HG02943 (cell line): ENCODE data around the gene GSTM4.

Source experiments
- ATAC-seq: cut with Tn5 transposase; IDR thresholded peaks from one replicate; pipeline ENCODE4 v1.9.1; 2021; ENCODE audit warnings: mild to moderate bottlenecking, low read depth, moderate library complexity; ENCODE audit not compliant: unreplicated experiment

Gene GSTM4

DNA sequence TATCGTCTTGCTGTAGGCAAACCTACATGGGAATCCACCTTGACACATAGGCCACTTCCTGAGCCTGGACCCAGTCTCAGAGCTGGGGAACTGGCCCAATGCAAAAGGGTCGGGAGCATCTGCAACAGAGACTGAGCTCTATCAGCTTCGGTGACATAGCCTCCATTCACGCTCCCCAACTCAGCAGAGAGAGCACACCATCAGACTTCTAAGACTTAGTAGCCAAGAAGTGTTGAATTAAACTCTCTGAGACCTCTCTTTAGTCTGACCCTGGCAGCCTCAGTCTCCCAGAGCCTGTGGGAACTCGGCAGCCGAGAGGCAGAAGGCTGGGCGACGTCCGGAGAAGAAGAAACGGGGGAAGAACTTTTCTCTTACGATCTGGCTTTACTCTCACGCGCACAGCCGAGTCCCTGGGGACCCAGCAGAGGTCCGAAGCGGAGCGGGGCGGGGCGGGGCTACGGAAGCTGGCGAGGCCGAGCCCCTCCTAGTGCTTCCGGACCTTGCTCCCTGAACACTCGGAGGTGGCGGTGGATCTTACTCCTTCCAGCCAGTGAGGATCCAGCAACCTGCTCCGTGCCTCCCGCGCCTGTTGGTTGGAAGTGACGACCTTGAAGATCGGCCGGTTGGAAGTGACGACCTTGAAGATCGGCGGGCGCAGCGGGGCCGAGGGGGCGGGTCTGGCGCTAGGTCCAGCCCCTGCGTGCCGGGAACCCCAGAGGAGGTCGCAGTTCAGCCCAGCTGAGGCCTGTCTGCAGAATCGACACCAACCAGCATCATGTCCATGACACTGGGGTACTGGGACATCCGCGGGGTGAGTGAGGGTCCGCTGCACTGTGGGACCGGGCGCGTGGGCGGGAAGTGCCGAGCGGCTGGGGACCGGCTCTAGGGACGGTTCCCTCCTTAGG is at the start of gene GSTM4:
GSTM4 (plus strand) TSS at position 485 of the 905 bp plus-strand sequence; CDS start at position 776, 291 bp downstream.
- ATAC-seq = peak; percentile 91

DNA sequence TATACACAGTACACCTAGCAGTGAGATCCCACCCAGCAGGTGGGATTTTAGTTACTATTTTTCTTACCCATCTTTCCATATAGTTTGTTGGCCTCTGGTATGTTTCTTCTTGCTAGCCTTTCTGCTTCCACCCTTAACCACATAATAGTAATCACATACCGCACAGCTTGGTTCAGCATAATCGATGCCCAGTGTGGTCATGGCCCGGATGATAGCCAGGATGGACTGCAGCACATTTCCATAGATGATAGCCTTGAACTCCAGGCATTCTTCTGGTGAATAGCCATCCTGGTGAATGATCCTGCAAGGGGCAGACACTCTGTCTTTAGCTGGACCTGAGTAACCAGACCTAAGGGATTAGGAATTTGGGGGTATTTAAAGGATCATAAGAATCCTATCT is 46.0 kb upstream of the GSTM4 start:
- ATAC-seq = no peak

- ATAC-seq = no peak
Observed at GRCh38 chr1:109610609-109611307, 45.1 kb upstream of the GSTM4 start.

DNA sequence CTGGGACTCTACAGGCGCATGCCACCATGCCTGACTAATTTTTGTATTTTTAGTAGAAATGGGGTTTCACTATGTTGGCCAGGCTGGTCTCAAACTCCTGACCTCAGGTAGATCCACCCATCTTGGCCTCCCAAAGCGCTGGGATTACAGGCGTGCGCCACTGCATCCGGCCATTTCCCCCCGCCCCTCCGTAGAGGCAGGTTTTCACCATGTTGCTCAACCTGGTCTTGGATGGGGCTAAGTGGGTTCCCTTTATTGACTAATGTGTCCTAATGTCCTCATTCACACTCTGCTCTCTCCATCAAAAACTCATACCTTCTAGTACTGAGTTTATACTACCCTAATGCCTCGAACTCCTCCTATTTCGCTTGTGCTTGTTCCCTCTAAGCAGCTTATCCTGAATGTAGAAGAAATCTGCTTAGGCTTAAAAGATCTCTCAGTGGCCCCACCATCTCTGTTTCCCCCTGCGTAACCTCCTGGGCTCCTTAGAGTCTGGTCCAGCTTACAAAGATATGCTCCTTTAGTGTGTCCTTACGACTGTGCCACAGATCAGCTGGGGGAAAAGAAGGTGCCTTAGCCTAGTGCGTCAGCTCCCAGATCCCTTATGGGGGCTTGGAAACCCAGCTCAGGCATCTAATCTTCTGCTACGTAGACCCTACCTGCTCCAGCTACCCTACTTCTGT is 44.5 kb upstream of the GSTM4 start:
- ATAC-seq = no peak

DNA sequence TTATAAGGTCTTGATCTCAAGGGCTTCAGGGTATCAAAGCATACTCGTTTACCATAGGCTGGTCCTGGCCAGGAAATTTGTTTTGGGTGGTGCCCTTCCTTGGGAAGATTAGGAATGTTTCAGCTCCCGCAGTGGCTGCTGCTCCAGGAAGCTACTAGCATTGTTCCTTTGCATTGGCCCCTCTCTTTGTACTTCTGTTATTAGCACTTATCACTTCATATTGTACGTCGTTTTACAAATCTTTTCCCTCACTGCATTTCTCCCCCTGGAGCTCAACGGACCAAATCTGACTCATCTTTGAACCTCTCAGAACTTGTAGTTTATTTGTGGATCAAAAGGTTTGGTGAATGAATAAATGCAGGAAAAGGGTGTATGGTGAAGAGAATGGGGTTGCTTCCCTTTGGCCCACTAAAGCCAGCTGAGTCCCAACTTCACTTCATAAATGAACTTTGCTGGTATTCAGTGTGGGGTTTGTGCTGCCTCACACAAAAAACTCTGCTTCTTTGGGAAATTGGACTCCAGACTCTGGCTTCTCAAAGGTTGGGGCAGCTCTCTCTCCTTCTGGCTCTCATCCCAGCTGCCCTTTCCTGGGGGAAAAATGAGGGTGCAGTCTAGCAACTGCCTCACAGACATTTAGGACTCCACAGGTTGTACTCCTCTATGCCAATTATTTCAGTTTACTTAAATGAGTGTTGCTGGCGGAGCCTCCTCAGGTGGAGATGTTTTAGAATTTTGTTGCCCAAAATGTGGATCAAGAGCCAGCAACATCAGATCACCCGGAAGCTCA is 42.3 kb upstream of the GSTM4 start:
- no peak for ATAC-seq

- no peak for ATAC-seq
Observed at GRCh38 chr1:109615879-109616278, 40.0 kb upstream of the GSTM4 start.

DNA sequence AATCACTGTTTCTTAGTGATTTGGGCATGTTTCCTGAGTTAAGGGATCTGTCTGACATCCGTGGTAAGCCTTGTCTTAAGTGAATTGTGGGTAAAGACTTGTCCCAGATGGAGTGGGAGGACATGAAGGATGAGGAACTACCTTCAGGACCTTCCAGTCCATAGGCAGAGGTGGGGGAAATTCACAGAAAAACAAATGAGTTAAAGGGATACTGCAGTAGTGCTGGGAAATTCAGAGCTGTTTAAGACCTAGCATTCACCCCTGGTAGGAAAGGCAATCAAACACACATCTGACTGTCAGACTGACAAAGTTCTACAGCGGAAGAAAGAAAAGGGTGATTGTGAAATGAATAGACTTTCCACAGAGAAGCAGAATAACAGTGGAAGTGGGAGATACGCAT is 39.5 kb upstream of the GSTM4 start:
- no peak for ATAC-seq

GRCh38 chr1:109617291-109617801 is 38.6 kb upstream of the GSTM4 start:
- ATAC-seq = no peak

DNA sequence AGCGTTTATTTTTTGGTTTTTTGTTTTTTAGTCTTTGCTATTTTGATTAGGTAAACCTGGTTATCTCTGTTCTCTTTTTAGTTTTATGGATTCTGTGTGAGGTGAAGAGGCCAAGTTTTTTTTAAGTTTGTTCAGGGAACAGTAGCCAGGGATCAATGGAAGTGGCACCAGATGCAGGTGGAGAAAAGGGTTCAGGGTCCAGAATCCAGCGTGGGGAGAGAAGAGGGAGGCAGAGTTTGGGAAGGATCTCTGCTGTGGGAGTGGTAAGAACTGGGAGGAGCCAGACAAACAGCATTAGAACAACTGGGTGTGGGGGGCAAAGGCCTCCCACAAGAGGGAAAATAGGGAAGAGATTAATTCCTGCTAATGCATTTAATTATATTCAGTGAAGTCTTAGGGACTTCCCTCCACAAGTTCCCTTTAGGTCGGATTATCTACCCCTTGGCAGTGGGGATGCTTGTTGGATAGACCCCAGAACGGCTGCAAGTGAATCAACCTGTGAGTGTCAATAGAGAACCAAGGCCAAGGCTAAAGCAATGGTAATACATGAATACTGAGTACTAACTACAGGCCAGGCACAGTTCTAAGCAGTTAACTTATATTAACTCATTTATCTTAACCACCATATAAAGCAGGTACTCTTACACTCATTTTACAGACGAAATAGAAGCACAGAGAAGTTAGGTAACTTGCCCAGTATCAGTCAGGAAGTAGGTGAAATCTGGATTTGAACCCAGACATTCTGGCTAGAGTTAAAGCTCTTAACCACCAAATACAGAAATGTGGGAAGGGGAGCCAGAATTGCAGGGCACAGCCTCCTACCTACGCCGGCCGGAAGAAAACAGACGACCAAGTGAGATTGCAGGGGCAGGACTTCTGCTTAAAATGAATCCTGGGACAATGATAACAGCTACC is 37.0 kb upstream of the GSTM4 start:
- ATAC-seq = no peak

DNA sequence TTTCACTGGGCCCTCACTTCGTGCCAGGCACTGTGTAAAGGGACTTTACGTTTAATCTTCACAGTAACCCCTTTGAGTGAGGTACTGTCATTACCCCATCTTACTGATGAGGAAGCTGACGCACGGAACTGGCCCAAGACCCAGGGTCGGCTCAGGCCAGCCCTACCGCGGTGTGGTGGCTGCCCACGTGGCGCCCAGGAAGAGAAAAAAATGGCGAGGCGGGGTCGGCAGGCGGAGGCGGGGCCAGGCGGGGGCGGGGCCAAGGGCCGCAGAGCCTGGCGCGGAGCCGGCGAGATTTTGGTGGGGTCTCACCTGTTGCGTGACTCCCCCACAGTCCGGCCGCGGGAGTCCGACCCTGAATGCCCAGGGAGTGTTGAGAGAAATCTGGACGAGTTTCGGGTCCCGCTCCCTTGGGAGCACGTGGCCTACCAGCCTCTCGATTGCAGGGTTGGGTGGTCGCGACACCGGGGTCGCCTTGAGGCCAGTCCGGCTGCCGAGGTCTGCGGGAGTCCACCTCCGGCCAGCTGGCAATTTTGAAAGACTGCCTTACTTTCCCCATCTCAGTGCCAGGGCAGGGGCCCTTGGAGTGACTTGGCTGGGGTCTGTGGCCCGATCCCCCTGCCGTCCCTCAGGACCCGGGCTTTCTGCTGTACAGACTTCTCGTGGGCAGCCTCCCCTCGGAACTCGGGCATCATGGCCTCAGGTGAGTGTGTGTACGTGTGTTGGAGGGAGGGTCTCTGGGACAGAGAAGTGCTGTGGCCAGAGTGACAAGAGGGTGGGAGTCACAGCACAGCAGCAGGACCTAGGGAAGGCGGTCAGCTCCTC is 36.1 kb upstream of the GSTM4 start, which contains the start of the genes AMPD2 and GNAT2:
AMPD2 (plus strand) TSS at position 262 of the 825 bp plus-strand sequence. CDS start 1,339 bp downstream, outside the sequence.
GNAT2 (minus strand) TSS at position 41 of the 825 bp plus-strand sequence. CDS start 6,746 bp downstream, outside the sequence.
- peak; percentile 51 for ATAC-seq

GRCh38 chr1:109620401-109620791 is 35.5 kb upstream of the GSTM4 start:
- no peak for ATAC-seq

GRCh38 chr1:109620841-109621286 is 35.0 kb upstream of the GSTM4 start:
- peak; percentile 55 for ATAC-seq

- no peak for ATAC-seq
Observed at GRCh38 chr1:109621379-109622136, 34.3 kb upstream of the GSTM4 start.

DNA sequence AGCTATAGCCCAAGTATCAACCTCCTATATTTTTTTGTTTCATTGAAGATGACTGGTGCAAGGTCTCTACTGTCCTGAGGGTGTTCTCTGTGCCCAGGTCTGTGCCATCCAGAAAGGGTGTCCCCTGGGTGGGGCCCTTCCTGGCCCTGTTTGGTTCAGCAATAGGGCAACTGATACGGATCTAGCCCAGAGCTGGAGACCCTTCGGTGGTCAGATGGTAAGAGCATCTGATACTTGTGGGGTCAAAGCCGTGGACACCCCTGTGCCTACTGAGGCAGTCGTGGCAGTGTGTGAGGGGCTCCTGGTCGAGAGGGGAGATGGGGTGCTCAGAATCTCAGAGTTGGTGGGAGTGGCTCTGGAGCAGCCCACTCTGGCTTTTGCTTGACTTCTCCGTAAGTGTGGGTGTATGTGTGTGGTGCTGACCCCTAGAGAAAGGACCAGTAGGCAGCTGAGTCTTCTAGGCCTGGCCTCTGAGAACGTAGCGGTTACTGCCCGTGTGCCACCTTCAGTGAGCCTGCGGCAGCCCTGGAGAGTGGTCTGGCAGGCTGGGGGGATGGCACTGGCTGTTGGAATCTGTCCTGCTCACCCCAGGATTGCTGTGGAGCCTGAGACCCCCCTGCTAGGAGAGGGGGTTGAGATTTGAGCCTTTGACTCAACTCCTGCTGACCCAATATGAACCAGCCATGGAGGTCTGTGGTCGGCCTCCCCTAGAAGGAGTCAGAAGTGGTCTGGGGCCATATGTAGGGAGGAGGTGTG is 33.6 kb upstream of the GSTM4 start:
- no peak for ATAC-seq

- ATAC-seq = no peak
Observed at GRCh38 chr1:109622895-109623294, 33.0 kb upstream of the GSTM4 start.

GRCh38 chr1:109623601-109624161 is 32.2 kb upstream of the GSTM4 start:
- ATAC-seq = no peak
